HepG2 (cell line): ENCODE results near the gene LITAFD. TPM values are rescaled to one million over a fixed set of nuclear protein-coding genes. Genes with fewer than 3 reads are reported as not detected.

ENCODE experiments used
- ATF7-NPFF ChIP-seq: sonication (generic); formaldehyde crosslinking; IDR thresholded peaks from 2 replicates; pipeline ENCODE4 v1.8.1; 2023; ENCODE audit warnings: mild to moderate bottlenecking, low read depth, missing genetic modification reagents, moderate library complexity
- CAMTA2 ChIP-seq: sonication (generic); formaldehyde crosslinking; IDR thresholded peaks from 2 replicates; pipeline ENCODE4 v1.4.0; 2020; ENCODE audit warnings: mild to moderate bottlenecking, missing genetic modification reagents, borderline replicate concordance
- CERS6 ChIP-seq: sonication (generic); formaldehyde crosslinking; IDR thresholded peaks from 2 replicates; pipeline ENCODE4 v1.5.0; 2020; ENCODE audit warnings: missing genetic modification reagents
- FOSL2 ChIP-seq: sonication (generic); formaldehyde crosslinking; IDR thresholded peaks from 2 replicates; pipeline ENCODE4 v1.4.0; 2020; ENCODE audit warnings: missing genetic modification reagents
- GPBP1L1 ChIP-seq: sonication (generic); formaldehyde crosslinking; IDR thresholded peaks from 2 replicates; pipeline ENCODE4 v1.5.0; 2020; ENCODE audit warnings: mild to moderate bottlenecking, missing genetic modification reagents
- KAT7 ChIP-seq: IDR thresholded peaks from 2 replicates; pipeline ENCODE4 v1.6.1; 2018; ENCODE audit warnings: borderline replicate concordance, missing compliant biosample characterization
- KLF15 ChIP-seq: sonication (generic); formaldehyde crosslinking; IDR thresholded peaks from 2 replicates; pipeline ENCODE4 v1.8.1; 2023; ENCODE audit warnings: borderline replicate concordance, mild to moderate bottlenecking, inconsistent platforms, missing genetic modification reagents, mixed read lengths
- MIER3 ChIP-seq: IDR thresholded peaks from 2 replicates; pipeline ENCODE4 v1.6.1; 2016; ENCODE audit warnings: missing compliant biosample characterization, borderline replicate concordance
- NAIF1 ChIP-seq: sonication (generic); formaldehyde crosslinking; IDR thresholded peaks from 2 replicates; pipeline ENCODE4 v1.5.0; 2020; ENCODE audit warnings: mild to moderate bottlenecking, missing genetic modification reagents, borderline replicate concordance
- NFKBIZ ChIP-seq: IDR thresholded peaks from 2 replicates; pipeline ENCODE4 v1.6.1; 2018; ENCODE audit warnings: missing genetic modification reagents, missing compliant biosample characterization
- RARA ChIP-seq: IDR thresholded peaks from 2 replicates; pipeline ENCODE4 v1.6.1; 2016; ENCODE audit warnings: missing genetic modification reagents, missing compliant biosample characterization
- SNAI1 ChIP-seq: sonication (generic); formaldehyde crosslinking; IDR thresholded peaks from 2 replicates; pipeline ENCODE4 v1.5.0; 2020; ENCODE audit warnings: mild to moderate bottlenecking, missing genetic modification reagents, borderline replicate concordance
- SP1 ChIP-seq, 2 experiments: fragments of 450-650 bp in 1 of 2; sonication (generic) in 1 of 2; formaldehyde crosslinking in 1 of 2; IDR thresholded peaks; 2 replicates each; pipeline versions ENCODE4 v1.4.0 to v1.6.1; 2016 to 2020; ENCODE audit warnings: missing genetic modification reagents in 1 of 2
- TAF15 ChIP-seq: fragments of 200-400 bp; formaldehyde crosslinking; IDR thresholded peaks from one replicate; pipeline ENCODE4 v1.6.1; 2018; ENCODE audit warnings: mild to moderate bottlenecking, low read depth, low read length; ENCODE audit not compliant: poor library complexity, severe bottlenecking
- ZFP36L2 ChIP-seq: sonication (generic); formaldehyde crosslinking; IDR thresholded peaks from 2 replicates; pipeline ENCODE4 v1.4.0; 2020; ENCODE audit warnings: missing genetic modification reagents
- ZNF101 ChIP-seq: sonication (generic); formaldehyde crosslinking; IDR thresholded peaks from 2 replicates; pipeline ENCODE4 v1.4.0; 2020; ENCODE audit warnings: mild to moderate bottlenecking, low read depth, missing genetic modification reagents, borderline replicate concordance
- ZNF264 ChIP-seq: sonication (generic); formaldehyde crosslinking; IDR thresholded peaks from 2 replicates; pipeline ENCODE4 v1.4.0; 2020; ENCODE audit warnings: missing genetic modification reagents
- ZNF3 ChIP-seq: IDR thresholded peaks from 2 replicates; pipeline ENCODE4 v1.7.0; 2017; ENCODE audit warnings: inconsistent platforms
- ZNF614 ChIP-seq: IDR thresholded peaks from 2 replicates; pipeline ENCODE4 v1.6.1; 2018; ENCODE audit warnings: missing biosample characterization, missing genetic modification reagents, inconsistent platforms, borderline replicate concordance
- ZNF704 ChIP-seq: sonication (generic); formaldehyde crosslinking; IDR thresholded peaks from 2 replicates; pipeline ENCODE4 v1.8.1; 2023; ENCODE audit warnings: mild to moderate bottlenecking, inconsistent platforms, moderate library complexity, missing genetic modification reagents, borderline replicate concordance
- ZNF800 ChIP-seq: sonication (generic); formaldehyde crosslinking; IDR thresholded peaks from 2 replicates; pipeline ENCODE4 v1.4.0; 2020; ENCODE audit warnings: missing genetic modification reagents
- ZZZ3 ChIP-seq: sonication (generic); formaldehyde crosslinking; IDR thresholded peaks from 2 replicates; pipeline ENCODE4 v1.4.0; 2020; ENCODE audit warnings: missing genetic modification reagents, mild to moderate bottlenecking, borderline replicate concordance
- polyA plus RNA-seq, 8 experiments: library from polyadenylated mRNA; depleted of rRNA in 3 of 8; stranded (reverse) in 7 of 8; unstranded in 1 of 8; fragments of >200 nt; fragmentation: Illumina TruSeq in 4 of 8; extraction: Trizol in 4 of 8; gene quantifications; 2 replicates each; pipeline versions ENCODE4 v1.2.1 to v1.2.3, GENCODE V29; 2011 to 2016; ENCODE audit warnings: low read depth in 4 of 8, missing spikeins in 1 of 8, mixed read lengths in 1 of 8; ENCODE audit not compliant: insufficient read depth in 1 of 8
- total RNA-seq, 5 experiments: library from RNA; depleted of rRNA; stranded (reverse); fragments of >200 nt; fragmentation: Illumina TruSeq; extraction: Trizol; gene quantifications; 2 replicates each; pipeline ENCODE4 v1.2.3, GENCODE V29; 2016; ENCODE audit warnings: low read depth in 1 of 5

The LITAFD gene
- total and polyA plus RNA-seq, 2 of the 13 experiments (the other 11 are each of a cell fraction or from before 2014, with no cell fraction given) = not detected

GRCh38 chr16:8868416-8869211, 13.5 kb upstream of the LITAFD start, which contains the start of gene CARHSP1 (continued):
- TF ChIP-seq ZNF264 (CRISPR knock-in tag) = no peak
- no peak; the same call in 1 of the 2 replicates for TF ChIP-seq MIER3 (CRISPR knock-in tag)
- no peak for TF ChIP-seq ZNF614
- peak; percentile 78 for TF ChIP-seq ATF7-NPFF (CRISPR knock-in tag)
- peak; percentile 61; the same call in 1 of the 2 replicates for TF ChIP-seq ZNF101 (CRISPR knock-in tag)
- TF ChIP-seq KLF15 (CRISPR knock-in tag) = no peak
- peak; percentile 67 for TF ChIP-seq TAF15
- 0 out of 2 replicates have a peak, but pooled peaks have one; percentile 28 for TF ChIP-seq NFKBIZ
- TF ChIP-seq KAT7 (CRISPR knock-in tag) = no peak; the same call in 1 of the 2 replicates
- TF ChIP-seq NAIF1 (CRISPR knock-in tag) = peak; percentile 59; the same call in 1 of the 2 replicates
- no peak for TF ChIP-seq ZNF704 (CRISPR knock-in tag)
- no peak for TF ChIP-seq CERS6
- TF ChIP-seq FOSL2 (CRISPR knock-in tag) = no peak
- no peak for TF ChIP-seq CAMTA2 (CRISPR knock-in tag)
- no peak for TF ChIP-seq ZFP36L2 (CRISPR knock-in tag)
- no peak; the same call in 1 of the 2 replicates for TF ChIP-seq ZZZ3 (CRISPR knock-in tag)
- no peak for TF ChIP-seq ZNF800 (CRISPR knock-in tag)
- TF ChIP-seq SP1 (IDR thresholded peaks at IDR 0.05) = no peak
- peak; percentile 93 for TF ChIP-seq SP1 (CRISPR knock-in tag; IDR thresholded peaks at IDR 0.05)
- TF ChIP-seq GPBP1L1 (CRISPR knock-in tag) = no peak
- TF ChIP-seq RARA (CRISPR knock-in tag) = no peak
- no peak; the same call in 1 of the 2 replicates for TF ChIP-seq SNAI1 (CRISPR knock-in tag)
- TF ChIP-seq ZNF3 = peak; percentile 15; the same call in 1 of the 2 replicates
